Measurements from ENCODE around the gene PRF1. TPM values are rescaled to one million over a fixed set of nuclear protein-coding genes. Genes with fewer than 3 reads are reported as not detected.

The PRF1 gene
- total RNA-seq, 1 experiment from 2014 or later = 6.4 TPM

- Histone ChIP-seq H3K79me2 (ENCODE audit: insufficient read depth, low read length) (no peaks in the 10 kb centered on the region), H3K4me2 (ENCODE audit: low read length) (no peak overlapping the region), H3K9me3 (ENCODE audit: control insufficient read depth in 1 of 2, insufficient read depth in 1 of 2, low read depth in 1 of 2, low read length in 2 of 2) (no peaks in the 10 kb centered on the region), H3K27me3 (ENCODE audit: insufficient read depth, low read length) (no peaks in the 10 kb centered on the region), H2AFZ (ENCODE audit: low read depth, low read length, poor library complexity, severe bottlenecking) (no peak overlapping the region), H3K9me2 (ENCODE audit: insufficient read depth) (no peaks in the 10 kb centered on the region), H3K27ac (ENCODE audit: low read depth, low read length) (no peak overlapping the region; the same call in 1 of the 2 replicates), H3K9ac (ENCODE audit: low read length) (no peak overlapping the region), H3K4me3 (replicated peaks in 1 of 2; ENCODE audit: low read depth in 1 of 2, low read length in 2 of 2) (no peak overlapping the region), H3K4me1 (ENCODE audit: control insufficient read depth in 1 of 2, insufficient read depth in 2 of 2, low read length in 2 of 2) (peaks cover 43 to 83% of the 10 kb centered on the region in 2 experiments), H4K20me1 (ENCODE audit: insufficient read depth) (no peaks in the 10 kb centered on the region), H3K36me3 (ENCODE audit: control insufficient read depth in 1 of 2, insufficient read depth in 2 of 2, low read length in 2 of 2) (no peaks in the 10 kb centered on the region)
- ChIA-PET RAD21 (ENCODE audit: low non-redundant PET in 1 of 2, low total read pairs in 2 of 2, uncharacterized antibody in 2 of 2, unreplicated experiment in 2 of 2) (no interaction called here), POLR2A (no interaction called here), CTCF (no interaction called here)
- DNase-seq (ENCODE audit: low read depth, low spot score) = no peak
- ATAC-seq = no peak
- intact Hi-C loops (cut with micrococcal nuclease) = no loop called here
- BruUV-seq (replicated peaks) = no TSS peak
- TF ChIP-seq REST (IDR thresholded peaks at IDR 0.05; ENCODE audit: low read depth) (no peak), ATF3 (IDR thresholded peaks at IDR 0.05) (no peak), YY1 (IDR thresholded peaks at IDR 0.05; ENCODE audit: extremely low read depth, insufficient replicate concordance, low read depth, low read length) (no peak), EGR1 (IDR thresholded peaks at IDR 0.05; ENCODE audit: low read depth) (no peak), EZH2 (IDR thresholded peaks at IDR 0.05) (no peak), EZH2phosphoT487 (IDR thresholded peaks at IDR 0.05; ENCODE audit: borderline replicate concordance) (no peak), CBX3 (IDR thresholded peaks at IDR 0.05; ENCODE audit: low read depth) (no peak), CTCF (IDR thresholded peaks at IDR 0.05 in 2 of 3, conservative IDR thresholded peaks at IDR 0.05 in 1 of 3; ENCODE audit: borderline replicate concordance in 1 of 3, insufficient read depth in 1 of 3, low read depth in 2 of 3, low read length in 2 of 3) (no peak)
Measured at GRCh38 chr10:70592746-70593512, 9.6 kb downstream of the PRF1 start.
